GM23248 (cell line): ENCODE data around the gene HDAC4. TPM values are rescaled to one million over a fixed set of nuclear protein-coding genes. Genes with fewer than 3 reads are reported as not detected.

ENCODE experiments used
- DNase-seq: peaks from one replicate; pipeline ENCODE4 v3.0.0-alpha.2; 2015
- H2AFZ ChIP-seq: fragments of 200-600 bp; sonication (generic); 2 replicates; pipeline ENCODE4 v1.6.1; 2016; ENCODE audit warnings: antibody characterized with exemption
- H3F3A ChIP-seq: fragments of 200-600 bp; sonication (generic); 2 replicates; pipeline ENCODE4 v1.6.1; 2016; ENCODE audit warnings: mild to moderate bottlenecking, antibody characterized with exemption, mixed run types; ENCODE audit not compliant: insufficient read depth
- H3K27ac ChIP-seq: fragments of 200-600 bp; sonication (generic); 2 replicates; pipeline ENCODE4 v1.5.1; 2016; ENCODE audit warnings: mild to moderate bottlenecking
- H3K27me3 ChIP-seq: fragments of 200-600 bp; sonication (generic); replicated peaks from 2 replicates; pipeline ENCODE4 v1.6.1; 2016; ENCODE audit warnings: mild to moderate bottlenecking; ENCODE audit not compliant: insufficient read depth
- H3K36me3 ChIP-seq: fragments of 200-600 bp; sonication (generic); 2 replicates; pipeline ENCODE4 v1.6.1; 2016; ENCODE audit warnings: low read depth, mild to moderate bottlenecking
- H3K4me1 ChIP-seq: fragments of 200-600 bp; sonication (generic); 2 replicates; pipeline ENCODE4 v1.6.1; 2016; ENCODE audit warnings: mild to moderate bottlenecking; ENCODE audit not compliant: insufficient read depth
- H3K4me2 ChIP-seq: fragments of 200-600 bp; sonication (generic); one replicate; pipeline ENCODE4 v1.6.1; 2016; ENCODE audit warnings: mild to moderate bottlenecking; ENCODE audit not compliant: unreplicated experiment
- H3K4me3 ChIP-seq: fragments of 200-600 bp; sonication (generic); 2 replicates; pipeline ENCODE4 v1.5.1; 2016; ENCODE audit warnings: mild to moderate bottlenecking
- H3K79me2 ChIP-seq: fragments of 200-600 bp; sonication (generic); 2 replicates; pipeline ENCODE4 v1.6.1; 2016; ENCODE audit warnings: mild to moderate bottlenecking; ENCODE audit not compliant: insufficient read depth
- H3K9ac ChIP-seq: fragments of 200-600 bp; sonication (generic); 2 replicates; pipeline ENCODE4 v1.6.1; 2016; ENCODE audit warnings: mild to moderate bottlenecking
- H3K9me2 ChIP-seq: fragments of 200-600 bp; sonication (generic); 2 replicates; pipeline ENCODE4 v1.6.1; 2016; ENCODE audit warnings: mixed run types, mild to moderate bottlenecking, moderate library complexity; ENCODE audit not compliant: insufficient read depth
- H3K9me3 ChIP-seq: fragments of 200-600 bp; sonication (generic); one replicate; pipeline ENCODE4 v1.6.1; 2017; ENCODE audit warnings: low read depth
- H4K20me1 ChIP-seq: fragments of 200-600 bp; sonication (generic); 2 replicates; pipeline ENCODE4 v1.6.0; 2016; ENCODE audit not compliant: insufficient read depth
- EZH2 ChIP-seq: fragments of 200-600 bp; sonication (generic); IDR thresholded peaks from 2 replicates; pipeline ENCODE4 v1.6.1; 2018; ENCODE audit warnings: antibody characterized with exemption, mild to moderate bottlenecking; ENCODE audit not compliant: insufficient read depth, poor library complexity, severe bottlenecking
- EZH2phosphoT487 ChIP-seq: fragments of 200-600 bp; sonication (generic); IDR thresholded peaks from 2 replicates; pipeline ENCODE4 v1.6.1; 2018; ENCODE audit warnings: antibody characterized with exemption, moderate library complexity, mild to moderate bottlenecking, low read depth; ENCODE audit not compliant: insufficient read depth
- WGBS, 2 experiments: methylation state at CpG; one replicate each; pipeline ENCODE4 v1.1.6; 2015 to 2017; ENCODE audit warnings: low lambda C conversion rate in 2 of 2, low coverage in 1 of 2; ENCODE audit errors: missing lambda C conversion rate in 2 of 2; 5-methylcytosine and 5-hydroxymethylcytosine counted together
- in situ Hi-C: fragments of 300-500 bp; cut with MboI; formaldehyde crosslinking; loops from 2 replicates; pipeline ENCODE4 v1.15.0; 2020
- polyA plus RNA-seq: library from polyadenylated mRNA; unstranded; fragments of >200 nt; fragmentation: Nextera tagmentation; extraction: Ambion mirVana; gene quantifications from 2 replicates; pipeline ENCODE4 v1.2.1, GENCODE V29; 2016
- total RNA-seq: library from RNA; depleted of rRNA; stranded (reverse); fragments of >200 nt; shearing (Covaris generic); gene quantifications from 2 replicates; pipeline ENCODE4 v1.2.3, GENCODE V29; 2014

The HDAC4 gene
- total and polyA plus RNA-seq, 2 experiments from 2014 or later: 2.1 to 6.3 TPM

DNA sequence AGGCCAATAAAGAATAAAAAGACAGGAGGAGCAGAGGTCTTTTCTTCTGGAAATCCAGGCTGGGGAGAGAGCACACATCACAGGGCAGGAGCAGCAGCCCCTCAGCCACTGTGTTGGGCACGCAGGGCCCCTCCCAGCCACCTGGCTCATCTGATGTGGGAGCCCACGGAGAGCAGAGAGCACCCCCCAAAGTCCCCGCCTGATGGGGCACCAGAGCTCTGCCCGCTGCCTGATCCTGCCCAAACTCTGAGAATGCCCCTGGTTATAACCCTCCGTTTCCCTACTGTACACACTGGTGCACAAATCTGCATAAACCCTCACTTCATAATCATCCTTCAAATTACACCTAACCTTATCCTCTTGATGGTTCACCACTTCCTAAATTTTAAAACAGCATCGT, 111.3 kb downstream of the HDAC4 start:
- Histone ChIP-seq H4K20me1 (no peaks in the 10 kb centered on the region), H3K36me3 (no peaks in the 10 kb centered on the region), H3K9me2 (no peaks in the 10 kb centered on the region), H3K4me3 (no peak overlapping the region), H3K27ac (no peak overlapping the region), H3K27me3 (no peaks in the 10 kb centered on the region), H3K4me1 (peaks cover 20% of the 10 kb centered on the region), H2AFZ (peak overlapping the region; percentile 26; the same call in 1 of the 2 replicates), H3K9ac (0 out of 2 replicates have a peak overlapping the region, but pooled peaks have one; percentile 42), H3K9me3 (no peaks in the 10 kb centered on the region), H3F3A (peaks cover 9% of the 10 kb centered on the region), H3K4me2 (peak overlapping the region; percentile 49), H3K79me2 (peaks cover 54% of the 10 kb centered on the region)
- in situ Hi-C loops: no loop called here
- 95 to 96% methylated on average over 6 of the region's 6 CpGs for WGBS, 2 experiments
- DNase-seq: no peak
- no peak for TF ChIP-seq EZH2
- no peak for TF ChIP-seq EZH2phosphoT487

DNA sequence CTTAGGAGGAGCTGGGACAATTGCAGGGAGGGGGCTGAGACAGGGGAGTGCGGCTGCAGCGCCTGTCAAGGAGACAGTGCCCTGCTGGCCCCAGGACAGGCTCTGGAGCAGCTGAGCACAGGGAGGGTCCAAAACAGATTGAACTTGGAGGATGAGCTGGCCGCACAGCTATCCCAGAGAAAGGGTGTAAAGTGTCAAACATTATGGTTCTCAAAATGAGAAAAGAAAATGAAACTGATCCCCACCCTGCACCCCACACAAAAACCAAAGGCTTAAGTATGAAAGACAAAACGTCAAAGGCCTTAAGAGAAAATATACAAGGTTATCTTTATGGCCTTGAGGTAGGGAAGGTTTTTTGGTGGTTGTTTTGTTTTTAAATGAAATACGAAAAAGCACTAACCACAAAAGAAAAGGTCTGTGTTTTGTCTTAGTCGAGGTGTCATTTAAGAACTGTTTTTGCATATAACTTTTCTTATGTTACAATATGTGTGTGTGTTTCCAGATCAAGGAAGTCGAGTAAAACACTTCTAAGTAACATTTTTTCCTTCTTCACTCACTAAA, 111.8 kb downstream of the HDAC4 start:
- Histone ChIP-seq H3F3A (peaks cover 9% of the 10 kb centered on the region), H3K27ac (no peak overlapping the region), H3K27me3 (no peaks in the 10 kb centered on the region), H3K9me3 (no peaks in the 10 kb centered on the region), H3K9ac (peak overlapping the region; percentile 42), H3K4me2 (peak overlapping the region; percentile 49), H3K4me1 (peaks cover 20% of the 10 kb centered on the region), H3K79me2 (peaks cover 54% of the 10 kb centered on the region), H4K20me1 (no peaks in the 10 kb centered on the region), H2AFZ (peak overlapping the region; percentile 26; the same call in 1 of the 2 replicates), H3K9me2 (no peaks in the 10 kb centered on the region), H3K36me3 (no peaks in the 10 kb centered on the region), H3K4me3 (peak overlapping the region; percentile 10; the same call in 1 of the 2 replicates)
- peak; percentile 40 for DNase-seq
- WGBS, 2 experiments: 31 to 34% methylated on average over 7 of the region's 7 CpGs
- in situ Hi-C loops: no loop called here
- TF ChIP-seq EZH2 (no peak), EZH2phosphoT487 (no peak)

DNA sequence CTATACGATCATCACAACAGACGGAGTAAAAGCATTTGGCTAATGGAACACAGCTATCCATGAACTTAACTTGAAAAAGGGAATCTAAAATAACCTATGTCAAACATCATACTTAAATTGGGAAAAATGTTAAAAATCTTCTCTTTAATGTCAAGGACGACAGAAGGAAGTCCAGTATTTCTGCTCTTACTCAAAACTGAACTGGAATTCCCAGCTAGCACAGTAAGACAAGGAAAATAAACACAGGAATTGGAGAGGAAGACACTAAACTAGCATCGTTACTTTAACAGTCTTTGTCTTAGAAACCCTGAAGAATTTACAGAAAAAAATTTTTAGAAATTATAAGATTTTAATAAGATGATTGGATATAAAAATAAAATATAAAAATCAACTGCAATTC, 112.6 kb downstream of the HDAC4 start:
- H3K9ac ChIP-seq: 0 out of 2 replicates have a peak overlapping the region, but pooled peaks have one; percentile 6
- no peak overlapping the region for H3K27ac ChIP-seq

DNA sequence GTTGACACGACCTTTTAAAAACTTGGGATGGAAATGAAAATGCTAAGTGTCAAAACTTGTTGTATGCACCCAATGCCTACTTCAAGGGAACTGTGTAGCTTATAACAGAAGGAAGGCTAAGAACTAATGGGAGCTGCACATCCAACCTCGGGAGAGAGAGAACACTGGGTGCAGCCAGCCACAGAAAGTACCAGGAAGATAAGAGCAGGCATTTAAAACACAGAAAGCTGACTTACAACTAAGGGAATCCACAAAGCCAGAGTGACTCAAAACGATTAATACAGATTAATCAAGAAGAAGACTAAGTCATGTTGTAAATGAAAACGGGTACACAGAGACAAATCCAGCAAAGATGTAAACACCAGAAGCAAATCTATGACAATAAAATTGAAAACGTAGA, 113.4 kb downstream of the HDAC4 start:
- in situ Hi-C loops: no loop called here
- no peak for DNase-seq
- Histone ChIP-seq H3K9me2 (no peaks in the 10 kb centered on the region), H3K4me2 (no peak overlapping the region), H3K79me2 (peaks cover 51% of the 10 kb centered on the region), H3K9me3 (no peaks in the 10 kb centered on the region), H2AFZ (no peak overlapping the region), H3F3A (peaks cover 9% of the 10 kb centered on the region), H3K4me3 (no peak overlapping the region), H4K20me1 (no peaks in the 10 kb centered on the region), H3K36me3 (no peaks in the 10 kb centered on the region), H3K9ac (no peak overlapping the region), H3K4me1 (peaks cover 20% of the 10 kb centered on the region), H3K27ac (no peak overlapping the region), H3K27me3 (no peaks in the 10 kb centered on the region)
- 67 to 70% methylated on average over 5 of the region's 5 CpGs for WGBS, 2 experiments
- TF ChIP-seq EZH2: no peak
- no peak for TF ChIP-seq EZH2phosphoT487

More for the DNA sequence above, 112.6 kb downstream of the HDAC4 start:
- Histone ChIP-seq H3K27me3 (no peaks in the 10 kb centered on the region), H3K9me3 (no peaks in the 10 kb centered on the region), H3K36me3 (no peaks in the 10 kb centered on the region), H3F3A (peaks cover 9% of the 10 kb centered on the region), H3K79me2 (peaks cover 53% of the 10 kb centered on the region), H2AFZ (no peak overlapping the region), H4K20me1 (no peaks in the 10 kb centered on the region), H3K4me3 (no peak overlapping the region), H3K9me2 (no peaks in the 10 kb centered on the region), H3K4me2 (no peak overlapping the region), H3K4me1 (peaks cover 20% of the 10 kb centered on the region)
- TF ChIP-seq EZH2phosphoT487: no peak
- TF ChIP-seq EZH2: no peak
- in situ Hi-C loops: no loop called here
- 54 to 59% methylated on average over 4 of the region's 4 CpGs for WGBS, 2 experiments
- no peak for DNase-seq
